Kasumi-1 (cell line): ENCODE measurements around the gene TJP2.

Experiments used
- DNase-seq, 2 experiments: peaks; one replicate each; lab custom pipeline; 2025; lab: John Stamatoyannopoulos, UW

TJP2 gene

GRCh38 chr9:69232135-69232534, 58.1 kb downstream of the TJP2 start:
- DNase-seq: no peak

- no peak for DNase-seq
Observed at GRCh38 chr9:69234683-69235082, 60.6 kb downstream of the TJP2 start.

- DNase-seq: no peak
Observed at GRCh38 chr9:69236188-69236587, 62.1 kb downstream of the TJP2 start.

GRCh38 chr9:69237702-69238295, 63.7 kb downstream of the TJP2 start:
- DNase-seq: no peak

- DNase-seq: no peak
Observed at GRCh38 chr9:69243116-69243515, 69.0 kb downstream of the TJP2 start.

GRCh38 chr9:69246629-69247028, 72.6 kb downstream of the TJP2 start:
- no peak for DNase-seq

GRCh38 chr9:69248005-69248404, 73.9 kb downstream of the TJP2 start:
- no peak for DNase-seq

- DNase-seq: peak; percentile 10 to 34
Observed at GRCh38 chr9:69249337-69249736, 75.3 kb downstream of the TJP2 start.

GRCh38 chr9:69250681-69251080, 76.6 kb downstream of the TJP2 start:
- DNase-seq: no peak

- no peak for DNase-seq
Observed at GRCh38 chr9:69252436-69252835, 78.4 kb downstream of the TJP2 start.

GRCh38 chr9:69253057-69253456, 79.0 kb downstream of the TJP2 start:
- no peak for DNase-seq

GRCh38 chr9:69254223-69254622, 80.1 kb downstream of the TJP2 start:
- DNase-seq: no peak

- DNase-seq: no peak
Observed at GRCh38 chr9:69255591-69255990, 81.5 kb downstream of the TJP2 start.

GRCh38 chr9:69258551-69258950, 84.5 kb downstream of the TJP2 start:
- DNase-seq: no peak

- no peak for DNase-seq
Observed at GRCh38 chr9:69260161-69260560, 86.1 kb downstream of the TJP2 start.

GRCh38 chr9:69261636-69262035, 87.6 kb downstream of the TJP2 start:
- no peak for DNase-seq

GRCh38 chr9:69264526-69264925, 90.4 kb downstream of the TJP2 start:
- peak; percentile 43 to 48 for DNase-seq

GRCh38 chr9:69265891-69266290, 91.8 kb downstream of the TJP2 start:
- no peak for DNase-seq

GRCh38 chr9:69272212-69272611, 98.1 kb downstream of the TJP2 start:
- DNase-seq: no peak

- DNase-seq: no peak
Observed at GRCh38 chr9:69273161-69273560, 99.1 kb downstream of the TJP2 start.

GRCh38 chr9:69276775-69277174, 102.7 kb downstream of the TJP2 start:
- DNase-seq: no peak

- no peak for DNase-seq
Observed at GRCh38 chr9:69279084-69279731, 105.1 kb downstream of the TJP2 start.

GRCh38 chr9:69279733-69280132, 105.7 kb downstream of the TJP2 start:
- DNase-seq: no peak

- no peak for DNase-seq
Observed at GRCh38 chr9:69283003-69283402, 108.9 kb downstream of the TJP2 start.
